ENCODE measurements around the gene PRSS1.

DNA sequence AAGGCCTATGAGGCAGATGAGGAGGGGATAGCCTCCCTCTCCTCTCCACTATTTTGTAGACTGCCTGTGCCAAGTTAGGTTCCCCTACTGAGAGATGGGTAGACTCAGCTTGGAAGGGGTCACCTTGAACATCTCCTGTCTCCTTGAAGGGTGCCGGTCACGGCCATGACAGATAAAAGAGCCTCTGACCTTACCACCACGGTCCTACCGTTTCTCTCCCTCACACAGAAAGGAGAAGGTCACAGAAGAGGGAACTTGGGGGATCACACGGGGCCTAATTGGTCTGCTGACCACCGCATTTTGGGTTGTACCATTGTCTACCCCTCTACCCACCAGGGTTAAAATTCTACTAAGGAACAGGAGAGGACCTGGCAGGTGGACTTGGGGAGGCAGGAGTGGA is 38.5 kb downstream of the PRSS1 start:
- no peak for TF ChIP-seq POLR2AphosphoS5 (IDR thresholded peaks at IDR 0.05)
- TF ChIP-seq, protein P1, sequence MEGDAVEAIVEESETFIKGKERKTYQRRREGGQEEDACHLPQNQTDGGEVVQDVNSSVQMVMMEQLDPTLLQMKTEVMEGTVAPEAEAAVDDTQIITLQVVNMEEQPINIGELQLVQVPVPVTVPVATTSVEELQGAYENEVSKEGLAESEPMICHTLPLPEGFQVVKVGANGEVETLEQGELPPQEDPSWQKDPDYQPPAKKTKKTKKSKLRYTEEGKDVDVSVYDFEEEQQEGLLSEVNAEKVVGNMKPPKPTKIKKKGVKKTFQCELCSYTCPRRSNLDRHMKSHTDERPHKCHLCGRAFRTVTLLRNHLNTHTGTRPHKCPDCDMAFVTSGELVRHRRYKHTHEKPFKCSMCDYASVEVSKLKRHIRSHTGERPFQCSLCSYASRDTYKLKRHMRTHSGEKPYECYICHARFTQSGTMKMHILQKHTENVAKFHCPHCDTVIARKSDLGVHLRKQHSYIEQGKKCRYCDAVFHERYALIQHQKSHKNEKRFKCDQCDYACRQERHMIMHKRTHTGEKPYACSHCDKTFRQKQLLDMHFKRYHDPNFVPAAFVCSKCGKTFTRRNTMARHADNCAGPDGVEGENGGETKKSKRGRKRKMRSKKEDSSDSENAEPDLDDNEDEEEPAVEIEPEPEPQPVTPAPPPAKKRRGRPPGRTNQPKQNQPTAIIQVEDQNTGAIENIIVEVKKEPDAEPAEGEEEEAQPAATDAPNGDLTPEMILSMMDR (IDR thresholded peaks at IDR 0.05), result no peak

Data from gastroesophageal sphincter (tissue), 3 donors.